GM21526 (cell line): ENCODE measurements around the gene MYH4.

ENCODE experiments used
- ATAC-seq: cut with Tn5 transposase; IDR thresholded peaks from one replicate; pipeline ENCODE4 v1.9.1; 2021; ENCODE audit warnings: moderate library complexity; ENCODE audit not compliant: unreplicated experiment, low FRiP score

Gene MYH4

DNA sequence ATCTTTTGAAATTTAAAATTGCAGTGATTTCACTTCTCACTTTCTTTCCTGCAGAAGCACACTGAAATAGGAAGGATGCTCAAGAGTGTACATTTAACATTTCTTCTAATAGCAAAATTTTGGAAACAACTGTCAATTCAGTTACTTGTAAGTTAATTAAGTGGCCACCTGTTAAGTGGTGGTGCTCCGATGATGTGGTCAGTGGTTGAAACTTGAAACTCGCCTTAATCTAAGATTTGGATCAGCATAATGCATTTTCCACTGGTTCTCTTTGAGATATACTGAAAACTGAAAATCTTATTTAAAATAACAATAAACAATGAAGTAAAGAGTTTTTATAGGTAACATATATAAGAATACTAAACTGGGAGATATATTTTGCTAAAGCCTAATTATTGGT is 40.6 kb downstream of the MYH4 start:
- no peak for ATAC-seq

DNA sequence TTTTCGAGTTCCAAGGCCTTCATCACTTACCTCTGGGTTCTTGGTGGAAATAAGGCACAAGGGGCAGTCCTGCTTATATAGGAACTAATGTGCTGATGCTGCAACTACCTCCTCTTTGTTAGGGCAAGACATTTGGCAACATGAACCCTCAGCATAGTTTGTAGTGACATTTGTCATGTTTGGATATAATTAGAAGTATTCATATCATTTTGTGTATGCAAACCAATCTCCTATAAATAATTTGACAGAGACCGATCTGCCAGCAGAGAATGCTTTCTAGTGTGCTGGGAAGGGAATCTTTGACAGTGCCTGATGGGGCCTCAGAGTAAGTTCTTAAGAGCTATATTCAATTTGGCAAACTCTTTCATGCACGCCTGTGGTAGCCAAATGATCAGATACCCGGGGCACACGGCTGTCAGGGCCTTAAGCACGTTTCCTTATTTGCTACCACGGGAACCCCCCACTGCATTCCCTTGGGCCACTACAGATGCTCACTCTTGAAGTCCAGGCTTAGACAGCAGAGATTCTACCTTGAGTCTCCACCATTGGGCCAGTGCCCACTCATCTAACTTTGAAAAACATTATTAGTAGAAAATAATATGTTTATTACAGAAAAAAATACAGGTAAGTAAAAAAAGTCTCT is 47.3 kb downstream of the MYH4 start, which contains the start of gene MYH8:
MYH8 (minus strand) TSS at position 51 of the 643 bp plus-strand sequence. CDS start 1,723 bp downstream, outside the sequence.
- ATAC-seq = no peak

DNA sequence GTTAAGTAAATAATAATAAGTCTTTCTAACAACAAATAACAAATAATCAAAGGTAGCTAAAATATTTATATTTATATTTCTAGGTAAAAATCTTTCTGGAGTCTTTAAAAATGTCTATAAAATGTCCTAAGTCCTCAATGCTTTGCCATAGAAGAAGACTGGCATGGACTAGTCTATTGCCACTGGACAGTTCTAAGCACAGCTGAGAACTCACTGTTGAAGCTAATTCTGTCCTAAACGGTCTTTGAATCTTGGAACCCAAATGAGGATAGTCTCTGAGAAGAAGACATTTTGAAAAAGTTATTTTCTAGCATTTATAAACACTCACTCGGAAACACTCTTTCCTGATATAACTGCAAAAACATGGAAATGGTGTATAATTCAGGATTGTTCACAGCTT is 48.1 kb downstream of the MYH4 start:
- ATAC-seq = no peak

GRCh38 chr17:10420811-10421210 is 48.5 kb downstream of the MYH4 start:
- ATAC-seq = no peak

GRCh38 chr17:10417431-10417830 is 51.9 kb downstream of the MYH4 start:
- no peak for ATAC-seq

DNA sequence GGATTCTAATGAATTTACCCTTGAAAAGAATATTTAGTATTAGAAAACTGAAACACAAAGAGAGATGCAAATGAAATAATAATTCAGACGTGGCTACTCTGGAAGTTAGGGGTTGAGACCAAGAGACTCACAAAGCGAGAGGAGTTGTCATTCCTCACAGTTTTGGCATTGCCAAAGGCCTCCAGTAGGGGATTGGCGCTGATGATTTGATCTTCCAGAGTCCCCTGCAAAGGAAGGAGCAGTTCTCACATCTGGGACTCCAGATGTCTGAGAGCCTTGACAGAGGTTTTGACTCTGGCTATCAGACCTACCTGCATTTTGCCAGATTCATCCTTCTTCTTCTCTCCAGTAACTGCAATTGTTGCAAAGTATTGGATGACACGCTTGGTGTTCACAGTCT is 54.2 kb downstream of the MYH4 start:
- ATAC-seq = no peak

GRCh38 chr17:10403589-10403988 is 65.8 kb downstream of the MYH4 start:
- no peak for ATAC-seq

DNA sequence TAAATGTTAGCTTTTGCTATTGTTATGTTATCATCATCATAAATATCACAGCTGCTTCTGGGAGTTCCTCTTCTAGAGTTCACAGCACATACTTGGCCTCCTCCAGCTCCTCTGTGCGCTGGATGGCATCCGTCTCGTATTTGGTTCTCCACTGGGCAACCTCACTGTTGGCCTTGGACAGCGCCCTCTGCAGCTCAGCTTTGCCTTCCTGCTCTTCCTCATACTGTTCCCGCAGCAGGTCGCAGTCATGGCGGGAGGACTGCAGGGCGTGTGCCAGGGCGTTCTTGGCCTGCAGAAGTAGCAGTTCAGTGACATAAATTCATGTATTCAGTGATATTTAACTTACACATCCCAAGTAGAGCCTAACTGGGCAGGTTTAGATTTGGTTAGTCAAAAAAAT is 71.0 kb downstream of the MYH4 start:
- ATAC-seq = no peak

- no peak for ATAC-seq
Observed at GRCh38 chr17:10396524-10397163, 72.7 kb downstream of the MYH4 start.

DNA sequence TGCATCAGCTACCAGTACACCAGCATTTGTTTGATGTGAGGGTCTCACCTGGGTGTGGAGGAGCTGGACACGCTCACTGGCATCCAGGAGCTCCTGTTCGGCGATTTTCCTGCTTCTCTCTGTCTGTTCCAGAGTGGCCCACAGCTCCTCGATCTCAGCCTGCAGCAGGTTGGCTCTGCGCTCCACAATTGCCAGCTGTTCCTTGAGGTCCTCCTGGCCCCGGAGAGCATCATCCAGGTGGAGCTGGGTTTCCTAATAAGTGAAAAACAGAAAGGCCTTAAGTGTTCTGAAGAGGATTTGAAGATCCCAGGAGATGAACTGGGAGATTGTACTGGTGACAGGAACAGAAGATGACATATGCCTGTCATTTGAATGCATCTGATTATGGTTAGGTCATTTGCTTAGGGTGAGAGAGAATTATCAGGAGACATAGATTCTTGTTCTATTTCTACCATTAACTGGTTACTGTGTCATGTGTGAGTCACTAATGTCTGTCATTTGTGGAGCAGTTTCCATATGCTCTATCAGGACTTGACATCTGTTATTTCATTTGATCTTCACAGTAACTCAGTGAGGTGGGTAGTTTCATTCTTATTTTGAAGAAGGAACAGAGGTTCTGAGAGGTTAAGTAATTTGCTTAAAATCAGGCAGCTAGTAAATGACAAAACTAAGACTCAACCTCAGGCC is 75.0 kb downstream of the MYH4 start:
- no peak for ATAC-seq
